HG02588 (cell line): ENCODE results near the gene NFKB1.
"Not testable (repeated sequence)": the region's sequence is repeated elsewhere in the genome, so short reads cannot be mapped to it uniquely, and the experiment has no call there.

ENCODE experiments used
- ATAC-seq: cut with Tn5 transposase; IDR thresholded peaks from one replicate; pipeline ENCODE4 v1.9.1; 2021; ENCODE audit warnings: mild to moderate bottlenecking, moderate library complexity; ENCODE audit not compliant: unreplicated experiment

Gene NFKB1

DNA sequence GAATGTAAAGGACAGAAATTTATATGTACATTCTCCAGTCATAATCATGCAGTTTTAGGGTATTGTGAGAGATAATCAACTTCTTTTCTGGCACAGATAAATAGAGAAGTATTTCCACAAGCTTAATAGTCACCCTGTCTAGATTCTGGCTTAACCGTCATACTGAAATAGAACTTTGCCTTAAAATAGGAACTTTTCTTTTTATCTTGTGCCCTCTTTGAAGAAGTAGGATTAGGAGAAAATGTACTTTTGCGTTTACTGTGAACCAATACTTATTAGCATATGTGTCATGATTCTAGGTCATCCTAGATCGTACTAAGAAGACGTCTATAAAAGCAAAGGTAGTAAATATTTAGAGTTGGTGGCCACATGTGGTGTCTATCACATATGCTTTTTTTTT, 95.4 kb downstream of the NFKB1 start:
- ATAC-seq, result no peak

DNA sequence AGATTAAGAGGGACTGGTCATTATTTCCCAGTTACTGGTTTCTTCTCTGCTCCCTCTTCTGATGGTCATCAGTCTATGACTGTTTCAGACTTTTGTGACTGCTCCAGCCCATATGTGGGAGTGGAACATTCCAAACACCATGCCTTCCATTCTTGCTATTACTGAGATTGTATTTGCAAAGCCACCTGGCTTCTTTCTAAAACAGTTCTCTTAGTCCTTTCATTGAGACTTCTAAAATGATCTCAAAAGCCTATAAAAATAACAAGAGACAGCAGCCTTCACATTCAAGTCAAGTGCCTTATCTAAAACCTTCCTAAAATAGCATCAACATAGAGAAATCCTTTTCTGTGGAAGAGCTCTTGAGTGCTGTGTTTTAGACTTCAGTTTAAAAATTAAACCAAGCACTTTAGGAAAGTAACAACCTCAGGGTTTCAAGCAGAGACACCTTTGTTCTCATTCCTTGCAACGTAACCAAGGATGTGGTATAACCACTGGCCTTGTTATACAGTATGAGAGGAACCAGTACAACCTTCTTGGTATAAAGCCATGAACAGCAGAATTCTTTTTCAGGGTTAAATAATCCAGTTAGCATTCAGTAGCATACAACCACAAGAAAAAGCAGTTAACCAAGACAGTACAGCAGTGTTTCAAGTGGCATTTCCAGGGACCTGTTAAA, 97.1 kb downstream of the NFKB1 start:
- peak; percentile 58 for ATAC-seq

GRCh38 chr4:102598762-102599374, 97.7 kb downstream of the NFKB1 start:
- peak; percentile 62 for ATAC-seq

DNA sequence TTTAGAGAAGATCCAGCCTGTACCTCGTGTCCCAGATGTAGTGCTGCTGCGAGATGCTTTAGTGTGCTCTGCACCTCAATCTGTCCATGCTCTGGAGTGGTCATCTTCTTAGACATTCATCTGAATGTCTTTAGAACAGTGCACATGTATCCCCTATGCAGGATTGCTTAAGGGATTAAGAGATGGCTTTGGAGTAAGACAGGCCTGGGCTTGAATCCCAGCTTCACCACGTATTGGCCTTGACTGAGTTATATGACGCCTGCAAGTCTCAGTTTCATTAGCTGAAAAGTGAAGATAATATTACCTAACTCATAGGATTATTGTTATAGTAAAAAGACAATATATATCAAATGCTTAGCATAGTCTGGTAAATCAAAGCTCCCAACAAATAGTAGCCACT, 98.3 kb downstream of the NFKB1 start:
- peak; percentile 21 for ATAC-seq

- ATAC-seq, result no peak
Observed at GRCh38 chr4:102599886-102600285, 98.7 kb downstream of the NFKB1 start.

GRCh38 chr4:102600689-102601088, 99.5 kb downstream of the NFKB1 start:
- ATAC-seq, result no peak

- no peak for ATAC-seq
Observed at GRCh38 chr4:102601586-102602227, 100.5 kb downstream of the NFKB1 start.

DNA sequence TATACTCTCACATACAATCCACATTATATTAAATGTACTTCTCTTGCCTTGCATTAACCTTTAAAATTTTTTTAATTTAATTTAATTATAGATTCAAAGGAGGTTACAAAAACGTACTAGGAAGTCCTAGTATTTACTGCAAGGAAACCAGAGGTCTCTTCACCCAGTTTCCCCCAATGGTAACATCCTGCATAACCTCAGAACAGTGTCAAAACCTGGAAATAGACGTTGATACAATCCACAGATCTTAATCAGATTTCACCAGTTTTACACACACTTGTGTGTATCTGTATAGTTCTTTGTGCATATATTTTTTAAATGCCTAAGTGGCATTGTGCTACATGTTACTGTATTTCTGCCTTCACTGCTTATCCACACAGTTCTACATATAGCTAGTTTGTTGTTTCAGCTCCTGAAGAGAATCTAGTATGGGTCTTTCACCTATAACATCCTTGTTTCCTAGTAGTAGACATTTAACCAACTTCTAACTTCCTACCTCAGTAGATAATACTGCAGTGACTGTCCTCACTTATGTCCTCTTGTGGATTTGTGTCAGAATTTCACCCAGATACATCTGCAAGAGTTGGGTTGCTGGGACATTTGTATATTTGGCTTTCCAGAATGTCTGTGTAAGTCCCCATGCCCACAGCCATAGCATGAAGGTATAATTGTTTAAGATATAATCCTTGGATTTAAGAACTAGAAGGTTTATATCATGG, 103.2 kb downstream of the NFKB1 start:
- ATAC-seq, result no peak

- no peak for ATAC-seq
Observed at GRCh38 chr4:102606261-102606660, 105.1 kb downstream of the NFKB1 start.

GRCh38 chr4:102606846-102607450, 105.8 kb downstream of the NFKB1 start:
- ATAC-seq, result no peak

DNA sequence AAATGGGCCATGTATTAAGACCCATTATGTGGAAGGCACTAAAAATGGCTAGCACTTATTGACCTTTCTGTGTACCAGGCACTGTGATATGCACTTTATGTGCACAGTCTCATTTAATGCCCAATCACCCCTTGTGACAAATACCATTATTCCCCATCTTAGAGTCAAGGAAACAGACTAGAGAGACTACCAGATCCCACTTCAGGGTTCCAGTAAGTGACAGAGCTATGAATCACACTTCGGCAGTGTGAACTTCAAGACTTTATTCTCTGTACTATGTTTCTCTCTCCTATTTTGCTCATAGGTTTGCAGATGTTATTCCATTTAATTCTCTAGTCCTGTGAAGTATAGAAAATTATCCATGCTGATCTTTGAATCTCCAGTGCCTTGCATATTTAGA, 107.0 kb downstream of the NFKB1 start:
- ATAC-seq, result no peak

DNA sequence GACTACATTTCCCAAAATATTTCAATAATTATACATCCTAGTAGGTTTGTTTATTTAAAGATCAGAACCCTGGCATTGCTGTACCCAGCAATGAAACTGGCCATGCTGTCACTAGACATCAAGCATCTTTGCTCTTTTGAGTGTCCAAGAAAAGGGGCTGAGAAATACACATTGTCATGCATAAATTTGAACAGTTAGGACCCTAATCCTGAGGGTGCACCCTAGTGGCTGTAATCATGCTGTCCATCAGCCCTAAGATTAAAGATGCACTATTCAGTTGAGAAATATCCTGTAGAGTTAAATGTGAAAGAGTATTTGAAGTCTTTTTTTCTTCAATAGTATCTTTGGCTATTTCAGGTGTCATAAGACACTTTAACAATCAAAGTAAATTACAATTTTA, 108.8 kb downstream of the NFKB1 start:
- ATAC-seq, result no peak

- no peak for ATAC-seq
Observed at GRCh38 chr4:102610476-102610875, 109.3 kb downstream of the NFKB1 start.

DNA sequence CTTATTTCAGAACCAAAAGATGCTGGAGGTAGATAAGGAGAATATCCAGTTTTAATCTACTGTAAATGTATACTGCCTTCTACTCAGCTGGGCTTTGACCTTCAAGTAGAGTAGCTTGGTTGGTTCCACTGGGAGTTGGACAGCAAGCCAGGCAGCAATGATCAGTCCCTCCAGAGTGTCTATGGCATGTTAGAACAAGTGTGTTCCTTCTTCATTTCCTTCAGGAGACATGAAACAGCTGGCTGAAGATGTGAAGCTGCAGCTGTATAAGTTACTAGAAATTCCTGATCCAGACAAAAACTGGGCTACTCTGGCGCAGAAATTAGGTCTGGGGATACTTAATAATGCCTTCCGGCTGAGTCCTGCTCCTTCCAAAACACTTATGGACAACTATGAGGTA, 111.1 kb downstream of the NFKB1 start:
- no peak for ATAC-seq

- no peak for ATAC-seq
Observed at GRCh38 chr4:102612824-102613366, 111.7 kb downstream of the NFKB1 start.

DNA sequence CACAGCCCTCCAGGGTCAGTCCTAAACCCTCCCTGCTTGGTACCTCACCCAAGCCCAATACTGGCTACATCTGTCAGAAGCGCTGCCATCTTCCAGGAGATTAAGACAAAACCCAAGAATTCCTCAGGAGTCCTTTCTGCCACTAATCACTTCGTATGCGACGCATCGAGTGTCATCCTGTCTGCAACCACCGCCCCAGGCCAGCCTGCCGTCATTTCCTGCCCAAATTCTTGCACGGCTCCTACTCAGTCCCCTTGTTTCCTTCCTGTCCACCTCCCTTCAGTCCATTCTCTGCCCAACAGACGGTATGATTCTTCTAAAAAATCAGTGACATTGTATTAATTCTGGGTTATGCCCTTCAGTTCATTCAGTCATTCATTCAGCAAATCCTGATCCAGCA, 113.6 kb downstream of the NFKB1 start:
- no peak for ATAC-seq

DNA sequence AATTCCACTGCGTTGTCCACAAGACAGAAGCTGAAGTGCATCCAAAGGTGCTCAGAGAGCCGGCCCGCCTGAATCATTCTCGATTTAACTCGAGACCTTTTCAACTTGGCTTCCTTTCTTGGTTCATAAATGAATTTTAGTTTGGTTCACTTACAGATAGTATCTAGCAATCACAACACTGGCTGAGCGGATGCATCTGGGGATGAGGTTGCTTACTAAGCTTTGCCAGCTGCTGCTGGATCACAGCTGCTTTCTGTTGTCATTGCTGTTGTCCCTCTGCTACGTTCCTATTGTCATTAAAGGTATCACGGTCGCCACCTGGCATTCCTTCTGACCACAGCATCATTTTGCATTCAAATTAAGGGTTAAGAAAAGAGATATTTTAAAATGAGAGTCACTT, 115.5 kb downstream of the NFKB1 start:
- ATAC-seq, result no peak

DNA sequence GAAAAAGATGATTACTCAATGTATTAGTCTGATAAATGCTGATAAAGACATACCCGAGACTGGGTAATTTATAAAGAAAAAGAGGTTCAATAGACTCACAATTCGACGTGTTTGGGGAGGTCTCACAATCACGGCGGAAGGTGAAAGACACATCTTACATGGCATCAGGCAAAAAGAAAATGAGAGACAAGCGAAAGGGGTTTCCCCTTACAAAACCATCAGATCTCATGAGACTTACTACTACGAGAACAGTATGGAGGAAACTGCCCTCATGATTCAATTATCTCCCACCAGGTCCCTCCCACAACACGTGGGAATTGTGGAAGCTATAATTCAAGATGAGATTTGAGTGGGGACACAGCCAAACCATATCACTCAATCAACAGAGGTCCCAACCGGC, 117.9 kb downstream of the NFKB1 start:
- ATAC-seq, result peak; percentile 37

DNA sequence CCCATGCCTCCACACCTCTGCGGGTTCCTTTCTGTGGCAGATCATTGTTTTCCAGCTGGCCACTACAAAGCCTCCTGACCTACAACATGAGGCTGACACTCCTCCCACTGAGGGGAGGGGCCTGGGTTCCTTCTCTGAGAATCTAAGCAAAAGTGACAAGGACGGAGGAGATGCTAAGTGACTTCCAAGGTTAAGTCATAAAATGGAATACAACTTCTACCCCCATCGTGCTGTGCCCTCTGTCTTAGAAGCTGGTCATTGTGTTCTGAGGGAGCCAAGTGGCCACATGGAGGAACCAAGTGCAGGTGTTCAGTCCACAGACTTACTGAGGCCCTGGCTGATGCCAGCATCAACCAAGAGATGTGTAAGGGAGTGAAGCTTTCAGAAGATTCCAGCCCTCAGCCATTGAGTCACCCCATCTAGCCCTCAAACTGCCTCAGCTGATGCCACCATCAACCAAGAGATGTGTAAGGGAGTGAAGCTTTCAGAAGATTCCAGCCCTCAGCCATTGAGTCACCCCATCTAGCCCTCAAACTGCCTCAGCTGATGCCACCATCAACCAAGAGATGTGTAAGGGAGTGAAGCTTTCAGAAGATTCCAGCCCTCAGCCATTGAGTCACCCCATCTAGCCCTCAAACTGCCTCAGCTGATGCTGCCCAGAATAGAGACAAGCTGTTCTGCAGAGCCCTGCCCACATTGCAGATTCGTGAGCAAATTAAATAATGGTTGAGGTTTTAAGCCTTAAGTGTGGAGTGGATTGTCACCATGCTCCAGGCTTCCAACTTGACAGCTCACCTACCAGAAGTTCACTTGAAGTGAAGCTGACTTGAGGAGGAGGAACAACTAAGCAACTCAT, 118.8 kb downstream of the NFKB1 start:
- not testable (repeated sequence) for ATAC-seq
